GM13976 (cell line): ENCODE results near the gene LRRC4C.

Experiments used
- DNase-seq: peaks from one replicate; pipeline ENCODE4 v3.0.0; 2012; ENCODE audit warnings: low spot score
- in situ Hi-C: fragments of 300-500 bp; cut with MboI; formaldehyde crosslinking; loops from one replicate; pipeline ENCODE4 v1.12.0; 2022; ENCODE audit warnings: low sequenced_read_pairs, mixed read lengths, inconsistent platforms; ENCODE audit not compliant: unreplicated experiment
- TF ChIP-seq, protein P1 (sequence below): IDR thresholded peaks from 2 replicates; pipeline ENCODE4 v1.5.1; 2012; ENCODE audit warnings: borderline replicate concordance, mild to moderate bottlenecking; ENCODE audit not compliant: insufficient read depth; ENCODE audit errors: extremely low read depth, missing control alignments, control extremely low read depth

The LRRC4C gene

DNA sequence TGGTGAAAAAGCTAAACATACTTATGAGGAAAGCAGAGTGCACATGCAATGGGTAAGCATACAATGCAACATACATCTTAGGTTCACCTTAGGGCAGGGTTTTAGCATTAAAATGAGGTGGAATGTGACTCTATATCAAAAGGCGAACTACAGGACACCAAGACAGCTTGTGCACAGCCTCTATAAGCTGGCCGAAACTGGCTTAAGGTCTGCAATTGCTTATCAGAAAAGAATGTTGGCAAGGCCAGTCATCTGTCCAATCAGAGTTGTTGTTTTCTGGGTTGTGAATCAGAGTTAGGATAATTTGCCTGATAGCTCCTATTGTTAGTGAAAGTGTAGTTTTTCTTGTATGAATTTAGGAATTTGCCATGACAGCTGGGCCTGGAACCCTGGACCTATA is 76.5 kb downstream of the LRRC4C start:
- no peak for DNase-seq
- in situ Hi-C loops = no loop called here

DNA sequence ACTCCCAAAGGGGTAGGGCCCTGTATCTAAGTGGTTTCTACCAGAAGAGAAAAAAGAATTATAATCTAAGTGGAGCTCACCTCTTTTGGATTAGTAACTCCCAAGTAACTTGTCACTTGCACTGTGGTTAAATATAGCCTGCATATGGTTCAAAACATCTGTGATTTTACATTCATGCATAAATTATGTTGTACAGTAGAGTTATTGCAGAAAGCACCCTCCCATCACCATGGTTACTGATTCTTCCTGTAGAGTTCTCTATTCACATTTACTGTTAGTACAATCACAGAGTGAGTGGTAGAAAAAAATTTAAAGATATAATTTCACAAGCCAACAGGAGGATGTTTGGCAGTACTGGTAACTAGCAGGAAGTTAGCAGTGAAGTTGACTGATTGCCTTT is 80.4 kb downstream of the LRRC4C start:
- in situ Hi-C loops = no loop called here
- DNase-seq = no peak
- TF ChIP-seq, protein P1, sequence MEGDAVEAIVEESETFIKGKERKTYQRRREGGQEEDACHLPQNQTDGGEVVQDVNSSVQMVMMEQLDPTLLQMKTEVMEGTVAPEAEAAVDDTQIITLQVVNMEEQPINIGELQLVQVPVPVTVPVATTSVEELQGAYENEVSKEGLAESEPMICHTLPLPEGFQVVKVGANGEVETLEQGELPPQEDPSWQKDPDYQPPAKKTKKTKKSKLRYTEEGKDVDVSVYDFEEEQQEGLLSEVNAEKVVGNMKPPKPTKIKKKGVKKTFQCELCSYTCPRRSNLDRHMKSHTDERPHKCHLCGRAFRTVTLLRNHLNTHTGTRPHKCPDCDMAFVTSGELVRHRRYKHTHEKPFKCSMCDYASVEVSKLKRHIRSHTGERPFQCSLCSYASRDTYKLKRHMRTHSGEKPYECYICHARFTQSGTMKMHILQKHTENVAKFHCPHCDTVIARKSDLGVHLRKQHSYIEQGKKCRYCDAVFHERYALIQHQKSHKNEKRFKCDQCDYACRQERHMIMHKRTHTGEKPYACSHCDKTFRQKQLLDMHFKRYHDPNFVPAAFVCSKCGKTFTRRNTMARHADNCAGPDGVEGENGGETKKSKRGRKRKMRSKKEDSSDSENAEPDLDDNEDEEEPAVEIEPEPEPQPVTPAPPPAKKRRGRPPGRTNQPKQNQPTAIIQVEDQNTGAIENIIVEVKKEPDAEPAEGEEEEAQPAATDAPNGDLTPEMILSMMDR = no peak

More for the DNA sequence above, 76.5 kb downstream of the LRRC4C start:
- TF ChIP-seq, protein P1 = no peak

DNA sequence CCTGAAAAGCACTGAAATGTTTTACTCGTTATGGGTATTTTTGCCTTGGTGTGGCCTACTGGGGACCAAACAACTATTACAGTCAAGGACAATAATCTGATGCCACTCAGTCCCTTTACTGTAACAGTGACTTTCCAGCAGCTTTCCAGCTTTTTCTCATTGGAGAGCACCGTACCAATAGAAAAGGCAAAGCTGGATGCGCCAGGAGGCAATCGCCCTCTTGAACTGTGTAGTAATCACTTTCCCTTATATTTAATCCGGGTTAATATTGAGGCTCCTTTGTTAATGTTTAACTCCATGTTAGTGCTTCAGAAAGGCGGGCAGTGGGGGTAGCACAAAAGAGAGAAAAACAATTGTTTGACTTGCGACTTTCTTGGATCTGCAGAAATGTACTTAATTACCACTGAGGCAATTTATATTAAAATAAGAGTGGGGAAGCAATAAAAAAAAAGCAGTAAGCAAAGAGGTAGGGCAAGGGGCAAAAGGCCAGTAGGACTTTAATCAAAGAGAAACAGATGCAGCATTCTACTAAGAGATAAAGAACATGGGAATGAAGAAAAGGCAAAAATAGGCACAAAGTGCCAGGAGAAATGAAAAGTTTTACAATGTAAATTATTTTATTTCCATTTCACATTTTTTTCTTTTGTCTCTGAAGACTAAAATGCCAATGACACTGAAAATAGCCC is 81.6 kb downstream of the LRRC4C start:
- in situ Hi-C loops = no loop called here
- DNase-seq = no peak

DNA sequence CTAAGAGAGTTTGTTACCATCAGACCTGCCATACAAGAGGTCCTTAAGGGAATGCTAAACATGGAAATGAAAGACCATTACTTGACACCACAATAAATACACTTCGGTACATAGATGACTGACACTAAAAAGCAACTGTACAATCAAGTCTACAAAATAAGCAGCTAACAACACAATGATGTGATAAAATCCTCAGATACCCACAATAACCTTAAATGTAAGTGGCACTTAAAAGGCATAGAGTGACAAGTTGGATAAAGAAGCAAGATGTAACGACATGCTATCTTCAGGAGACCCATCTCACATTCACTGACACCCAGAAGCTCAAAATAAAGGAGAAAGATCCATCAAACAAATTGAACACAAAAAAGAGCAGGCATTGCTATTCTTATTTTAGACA is 107.6 kb downstream of the LRRC4C start:
- in situ Hi-C loops = no loop called here
- TF ChIP-seq, protein P1 = no peak
- DNase-seq = no peak

More for the DNA sequence above, 81.6 kb downstream of the LRRC4C start:
- TF ChIP-seq, protein P1 = no peak

DNA sequence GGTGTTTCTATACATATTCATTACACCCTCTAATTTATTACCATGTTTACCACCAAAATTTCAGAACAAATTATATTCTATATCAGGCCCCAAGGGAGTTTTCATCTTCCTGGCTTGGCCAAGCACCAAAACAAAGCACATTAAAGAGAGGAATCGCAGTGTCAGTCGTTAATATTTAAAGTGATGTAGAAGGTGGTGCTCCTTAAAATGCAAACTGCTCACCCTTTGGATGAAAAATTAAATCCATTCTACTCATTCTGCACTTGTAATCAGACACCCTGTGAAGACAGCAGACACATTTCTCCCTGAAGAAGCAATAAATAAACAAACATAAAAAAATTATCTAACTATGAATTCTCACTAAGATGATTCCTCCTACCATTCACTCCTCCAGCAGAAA is 113.4 kb downstream of the LRRC4C start:
- TF ChIP-seq, protein P1 = no peak
- DNase-seq = no peak
- in situ Hi-C loops = no loop called here

DNA sequence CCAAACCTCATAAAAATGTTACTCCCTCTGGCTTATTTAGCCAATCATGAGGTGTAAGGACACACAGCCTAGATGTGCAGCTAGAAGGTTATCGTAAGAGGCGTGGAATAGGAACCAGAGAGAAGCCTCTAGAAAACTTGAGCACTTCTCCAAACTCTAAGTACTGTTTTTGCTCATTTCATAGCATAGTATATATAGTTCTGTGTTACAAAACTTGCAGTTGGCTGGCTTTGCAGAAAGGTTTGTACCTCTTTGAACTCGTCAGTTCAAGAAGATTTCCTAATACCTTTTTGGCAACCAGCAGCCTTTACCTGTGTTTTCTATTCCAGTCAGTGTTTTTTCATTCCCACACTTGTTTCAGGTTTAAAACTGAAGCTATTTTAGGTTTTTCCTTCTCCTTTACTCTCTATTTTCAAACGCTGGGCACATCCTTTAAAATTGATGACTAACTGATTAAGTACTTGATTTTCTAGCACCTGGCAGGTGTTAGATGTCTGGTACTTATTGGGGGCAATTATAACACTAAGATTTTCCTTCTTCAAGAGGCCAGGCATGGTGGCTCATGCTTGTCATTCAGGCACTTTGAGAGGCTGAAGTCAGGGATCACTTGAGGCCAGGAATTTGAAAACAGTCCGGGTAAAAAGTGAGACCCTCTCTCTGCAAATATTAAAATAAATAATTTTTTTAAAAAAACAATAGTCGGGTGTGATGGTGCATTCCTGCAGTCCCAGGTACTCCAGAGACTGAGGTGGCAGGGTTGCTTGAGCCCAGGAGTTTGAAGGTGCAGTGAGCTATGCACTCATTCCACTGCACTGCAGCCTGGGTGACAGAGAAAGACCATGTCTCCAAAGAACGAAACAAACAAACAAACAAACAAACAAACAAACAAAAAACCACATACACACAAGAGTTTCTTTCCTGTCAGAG is 125.2 kb downstream of the LRRC4C start:
- no peak for DNase-seq
- in situ Hi-C loops = no loop called here
- TF ChIP-seq, protein P1 = no peak
